GM18867 (cell line): ENCODE data around the gene NLRP9.
"Not testable (repeated sequence)": the region's sequence is repeated elsewhere in the genome, so short reads cannot be mapped to it uniquely, and the experiment has no call there.

Experiments used
- ATAC-seq: cut with Tn5 transposase; IDR thresholded peaks from one replicate; pipeline ENCODE4 v1.9.1; 2021; ENCODE audit warnings: mild to moderate bottlenecking, moderate library complexity; ENCODE audit not compliant: unreplicated experiment

NLRP9 gene

GRCh38 chr19:55738302-55738701 lies at the start of gene NLRP9:
NLRP9 (minus strand) TSS chr19:55738402; CDS start chr19:55738374, 28 bp downstream.
- ATAC-seq = no peak

GRCh38 chr19:55781112-55781511 lies 42.9 kb upstream of the NLRP9 start:
- ATAC-seq = no peak

- ATAC-seq = no peak
Observed at GRCh38 chr19:55778331-55778730, 40.1 kb upstream of the NLRP9 start.

GRCh38 chr19:55777528-55777927 lies 39.3 kb upstream of the NLRP9 start:
- no peak for ATAC-seq

GRCh38 chr19:55769632-55770031 lies 31.4 kb upstream of the NLRP9 start:
- not testable (repeated sequence) for ATAC-seq

- not testable (repeated sequence) for ATAC-seq
Observed at GRCh38 chr19:55768818-55769217, 30.6 kb upstream of the NLRP9 start, which contains the start of gene RFPL4AL1. RFPL4AL1 (plus strand) TSS chr19:55769118; CDS start chr19:55771805, 2,687 bp downstream.

- ATAC-seq = no peak
Observed at GRCh38 chr19:55766466-55766865, 28.3 kb upstream of the NLRP9 start.

- ATAC-seq = not testable (repeated sequence)
Observed at GRCh38 chr19:55758797-55759196, 20.6 kb upstream of the NLRP9 start, which contains the start of gene RFPL4A. RFPL4A (plus strand) TSS chr19:55759097; CDS start chr19:55761801, 2,704 bp downstream.

GRCh38 chr19:55756808-55757207 lies 18.6 kb upstream of the NLRP9 start:
- ATAC-seq = not testable (repeated sequence)

GRCh38 chr19:55753401-55753800 lies 15.2 kb upstream of the NLRP9 start:
- no peak for ATAC-seq

- ATAC-seq = no peak
Observed at GRCh38 chr19:55750715-55751114, 12.5 kb upstream of the NLRP9 start.

- ATAC-seq = not testable (repeated sequence)
Observed at GRCh38 chr19:55730378-55730777, 7.8 kb downstream of the NLRP9 start.

- no peak for ATAC-seq
Observed at GRCh38 chr19:55723491-55723890, 14.7 kb downstream of the NLRP9 start.

GRCh38 chr19:55720801-55721200 lies 17.4 kb downstream of the NLRP9 start:
- ATAC-seq = no peak

- ATAC-seq = no peak
Observed at GRCh38 chr19:55720214-55720746, 17.9 kb downstream of the NLRP9 start.

- ATAC-seq = not testable (repeated sequence)
Observed at GRCh38 chr19:55717879-55718711, 20.1 kb downstream of the NLRP9 start.

- ATAC-seq = no peak
Observed at GRCh38 chr19:55717251-55717650, 21.0 kb downstream of the NLRP9 start.

- ATAC-seq = no peak
Observed at GRCh38 chr19:55716531-55716930, 21.7 kb downstream of the NLRP9 start.

GRCh38 chr19:55712804-55713631 lies 25.2 kb downstream of the NLRP9 start:
- ATAC-seq = no peak

- ATAC-seq = no peak
Observed at GRCh38 chr19:55711719-55712118, 26.5 kb downstream of the NLRP9 start.

- no peak for ATAC-seq
Observed at GRCh38 chr19:55705972-55706371, 32.2 kb downstream of the NLRP9 start.
